Calu3 (cell line): ENCODE data around the gene ELAVL1. TPM values are rescaled to one million over a fixed set of nuclear protein-coding genes. Genes with fewer than 3 reads are reported as not detected.

Experiments used
- BruUV-seq: library from RNA; stranded (reverse); fragments of 400-500 nt; replicated peaks from 2 replicates; lab custom pipeline; 2021; lab: Mats Ljungman, UMichigan
- CTCF ChIA-PET: fragments of 300-600 bp; sonication (Branson Sonifier 250); formaldehyde crosslinking; loops from one replicate; lab custom pipeline; 2022; ENCODE audit warnings: antibody characterized with exemption; lab: Charles Lee
- DNase-seq: peaks from one replicate; pipeline ENCODE4 v3.0.0; 2022
- H3K27ac Mint-ChIP-seq: one replicate; pipeline ENCODE4 v1.8.0; 2022; ENCODE audit warnings: mixed read lengths; ENCODE audit not compliant: unreplicated experiment
- H3K27me3 Mint-ChIP-seq: one replicate; pipeline ENCODE4 v1.8.0; 2022; ENCODE audit warnings: mixed read lengths; ENCODE audit not compliant: unreplicated experiment
- H3K36me3 Mint-ChIP-seq: one replicate; pipeline ENCODE4 v1.8.0; 2022; ENCODE audit warnings: mild to moderate bottlenecking, moderate library complexity, mixed read lengths; ENCODE audit not compliant: insufficient read depth, unreplicated experiment
- H3K4me1 Mint-ChIP-seq: one replicate; pipeline ENCODE4 v1.8.0; 2022; ENCODE audit warnings: mild to moderate bottlenecking, low read depth, mixed read lengths; ENCODE audit not compliant: unreplicated experiment
- H3K4me3 Mint-ChIP-seq: one replicate; pipeline ENCODE4 v1.8.0; 2022; ENCODE audit warnings: mild to moderate bottlenecking, low read depth, moderate library complexity, mixed read lengths; ENCODE audit not compliant: unreplicated experiment
- H3K9me3 Mint-ChIP-seq: one replicate; pipeline ENCODE4 v1.8.0; 2022; ENCODE audit warnings: low read depth, mixed read lengths; ENCODE audit not compliant: unreplicated experiment
- intact Hi-C: fragments of 100-400 bp; cut with micrococcal nuclease; formaldehyde crosslinking; loops from one replicate; pipeline ENCODE4 v1.10.0; 2022; ENCODE audit not compliant: unreplicated experiment
- total RNA-seq: library from RNA; stranded (reverse); gene quantifications from 2 replicates; pipeline ENCODE4 v1.2.3, GENCODE V29; 2022
- TF ChIP-seq, protein P1 (sequence below): fragments of 200-600 bp; IDR thresholded peaks from one replicate; pipeline ENCODE4 v1.8.0; 2022; ENCODE audit warnings: antibody characterized with exemption; ENCODE audit not compliant: unreplicated experiment

The ELAVL1 gene
- total RNA-seq, 1 experiment from 2014 or later = 81.2 TPM

DNA sequence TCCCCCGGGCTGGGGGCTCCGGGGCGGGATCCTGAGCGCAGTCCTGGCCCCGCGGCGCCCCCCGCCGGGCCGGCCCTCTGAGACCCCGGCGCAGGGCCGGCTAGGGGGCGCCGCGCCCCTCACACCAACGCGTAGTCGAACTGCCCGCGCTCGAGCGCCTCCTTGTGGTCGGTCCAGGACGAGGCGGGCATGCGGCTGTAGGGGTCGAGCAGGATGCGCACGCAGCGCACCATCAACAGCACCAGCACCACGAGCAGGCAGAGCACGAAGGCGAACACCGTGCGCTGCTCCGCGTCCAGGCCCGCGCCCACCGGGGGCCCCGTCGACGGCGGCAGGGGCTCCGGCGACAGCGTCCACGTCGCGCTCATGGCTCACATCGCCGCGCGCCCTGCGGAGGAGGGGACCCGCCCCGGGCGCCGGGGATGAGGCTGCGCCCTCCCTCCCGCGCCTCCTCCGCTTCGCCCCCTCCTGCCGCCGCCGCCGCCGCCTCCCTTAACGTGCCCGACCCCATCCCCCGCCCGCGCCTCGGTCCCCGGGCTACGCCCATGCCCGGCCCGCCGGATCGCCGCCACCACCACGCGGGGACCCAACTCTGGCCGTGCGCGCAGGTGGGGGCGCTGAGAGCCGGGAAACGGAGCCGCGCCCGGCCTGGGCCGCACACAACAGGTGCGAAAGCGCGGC lies 80.1 kb downstream of the ELAVL1 start:
- H3K27ac Mint-ChIP-seq = peak overlapping the region; percentile 61
- H3K9me3 Mint-ChIP-seq = no peaks in the 10 kb centered on the region
- H3K27me3 Mint-ChIP-seq = no peaks in the 10 kb centered on the region
- TF ChIP-seq, protein P1, sequence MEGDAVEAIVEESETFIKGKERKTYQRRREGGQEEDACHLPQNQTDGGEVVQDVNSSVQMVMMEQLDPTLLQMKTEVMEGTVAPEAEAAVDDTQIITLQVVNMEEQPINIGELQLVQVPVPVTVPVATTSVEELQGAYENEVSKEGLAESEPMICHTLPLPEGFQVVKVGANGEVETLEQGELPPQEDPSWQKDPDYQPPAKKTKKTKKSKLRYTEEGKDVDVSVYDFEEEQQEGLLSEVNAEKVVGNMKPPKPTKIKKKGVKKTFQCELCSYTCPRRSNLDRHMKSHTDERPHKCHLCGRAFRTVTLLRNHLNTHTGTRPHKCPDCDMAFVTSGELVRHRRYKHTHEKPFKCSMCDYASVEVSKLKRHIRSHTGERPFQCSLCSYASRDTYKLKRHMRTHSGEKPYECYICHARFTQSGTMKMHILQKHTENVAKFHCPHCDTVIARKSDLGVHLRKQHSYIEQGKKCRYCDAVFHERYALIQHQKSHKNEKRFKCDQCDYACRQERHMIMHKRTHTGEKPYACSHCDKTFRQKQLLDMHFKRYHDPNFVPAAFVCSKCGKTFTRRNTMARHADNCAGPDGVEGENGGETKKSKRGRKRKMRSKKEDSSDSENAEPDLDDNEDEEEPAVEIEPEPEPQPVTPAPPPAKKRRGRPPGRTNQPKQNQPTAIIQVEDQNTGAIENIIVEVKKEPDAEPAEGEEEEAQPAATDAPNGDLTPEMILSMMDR = peak; percentile 53
- CTCF ChIA-PET = no interaction called here
- peaks cover 8% of the 10 kb centered on the region for H3K4me1 Mint-ChIP-seq
- peak; percentile 68 for DNase-seq
- peak overlapping the region; percentile 66 for H3K4me3 Mint-ChIP-seq
- H3K36me3 Mint-ChIP-seq = peaks cover 48% of the 10 kb centered on the region
- BruUV-seq = no TSS peak
- intact Hi-C loops = no loop called here

DNA sequence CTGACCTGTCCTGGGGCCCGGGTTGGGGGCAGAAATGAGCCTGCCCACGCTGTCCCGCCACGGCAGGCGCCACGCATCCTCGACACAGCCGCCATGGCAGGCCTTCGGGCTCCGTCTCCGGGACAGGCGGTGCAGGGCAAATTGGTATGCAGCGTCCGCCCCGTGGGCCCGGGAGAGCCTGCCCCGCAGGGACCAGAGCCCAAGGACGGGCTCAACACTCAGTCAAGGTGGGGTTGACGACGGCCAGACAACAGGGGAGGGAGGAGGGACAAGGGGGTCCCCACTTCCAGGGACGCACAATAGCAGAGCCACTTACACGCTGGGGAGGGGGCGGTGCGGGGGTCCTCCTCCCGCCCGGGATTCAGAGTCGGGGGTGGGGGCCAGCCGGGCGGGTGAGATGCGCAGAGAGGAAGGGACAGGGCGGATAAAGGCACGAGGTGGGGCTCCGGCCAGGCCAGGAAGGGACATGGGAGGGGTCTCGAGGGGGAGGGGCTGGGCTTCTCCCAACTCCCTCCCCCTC lies 80.7 kb downstream of the ELAVL1 start:
- peak overlapping the region; percentile 61 for H3K27ac Mint-ChIP-seq

DNA sequence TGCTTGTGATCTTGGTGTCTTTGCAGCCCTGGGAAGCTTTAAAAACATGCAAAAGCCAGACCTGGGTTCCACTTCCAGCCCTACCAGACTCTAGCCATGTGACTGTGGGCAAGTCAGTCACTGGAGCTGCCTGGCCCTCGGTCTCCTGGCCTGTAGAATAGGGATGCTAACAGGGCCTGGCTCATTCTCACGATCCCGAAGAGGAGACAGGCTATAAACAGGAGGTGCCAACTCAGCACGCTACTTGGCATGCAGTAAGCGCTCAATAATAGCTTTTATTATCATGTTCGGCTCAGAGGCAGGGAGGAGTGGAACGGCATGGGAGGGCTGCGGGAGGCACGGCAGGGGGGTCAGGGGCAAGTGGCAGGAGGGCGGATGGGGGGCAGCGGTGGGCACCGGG lies 81.2 kb downstream of the ELAVL1 start:
- BruUV-seq = no TSS peak
- DNase-seq = no peak
- H3K4me1 Mint-ChIP-seq = peaks cover 16% of the 10 kb centered on the region
- H3K36me3 Mint-ChIP-seq = peaks cover 51% of the 10 kb centered on the region
- CTCF ChIA-PET = interaction anchor here (0.7 kb wide), 1 partner anchor 591 kb away, joined by 4 read pairs; no protein-coding TSS in a partner anchor
- H3K4me3 Mint-ChIP-seq = no peak overlapping the region
- H3K9me3 Mint-ChIP-seq = no peaks in the 10 kb centered on the region
- no peak overlapping the region for H3K27ac Mint-ChIP-seq
- H3K27me3 Mint-ChIP-seq = no peaks in the 10 kb centered on the region
- TF ChIP-seq, protein P1 = no peak
- intact Hi-C loops = no loop called here

More for the DNA sequence above, 80.7 kb downstream of the ELAVL1 start:
- TSS peak; percentile 37 for BruUV-seq
- intact Hi-C loops = no loop called here
- Mint-ChIP-seq H3K36me3 (peaks cover 50% of the 10 kb centered on the region), H3K4me1 (peaks cover 11% of the 10 kb centered on the region), H3K4me3 (peak overlapping the region; percentile 66), H3K27me3 (no peaks in the 10 kb centered on the region), H3K9me3 (no peaks in the 10 kb centered on the region)
- TF ChIP-seq, protein P1 = no peak
- CTCF ChIA-PET = interaction anchor here (0.7 kb wide), 1 partner anchor 590 kb away, joined by 4 read pairs; no protein-coding TSS in a partner anchor
- no peak for DNase-seq

DNA sequence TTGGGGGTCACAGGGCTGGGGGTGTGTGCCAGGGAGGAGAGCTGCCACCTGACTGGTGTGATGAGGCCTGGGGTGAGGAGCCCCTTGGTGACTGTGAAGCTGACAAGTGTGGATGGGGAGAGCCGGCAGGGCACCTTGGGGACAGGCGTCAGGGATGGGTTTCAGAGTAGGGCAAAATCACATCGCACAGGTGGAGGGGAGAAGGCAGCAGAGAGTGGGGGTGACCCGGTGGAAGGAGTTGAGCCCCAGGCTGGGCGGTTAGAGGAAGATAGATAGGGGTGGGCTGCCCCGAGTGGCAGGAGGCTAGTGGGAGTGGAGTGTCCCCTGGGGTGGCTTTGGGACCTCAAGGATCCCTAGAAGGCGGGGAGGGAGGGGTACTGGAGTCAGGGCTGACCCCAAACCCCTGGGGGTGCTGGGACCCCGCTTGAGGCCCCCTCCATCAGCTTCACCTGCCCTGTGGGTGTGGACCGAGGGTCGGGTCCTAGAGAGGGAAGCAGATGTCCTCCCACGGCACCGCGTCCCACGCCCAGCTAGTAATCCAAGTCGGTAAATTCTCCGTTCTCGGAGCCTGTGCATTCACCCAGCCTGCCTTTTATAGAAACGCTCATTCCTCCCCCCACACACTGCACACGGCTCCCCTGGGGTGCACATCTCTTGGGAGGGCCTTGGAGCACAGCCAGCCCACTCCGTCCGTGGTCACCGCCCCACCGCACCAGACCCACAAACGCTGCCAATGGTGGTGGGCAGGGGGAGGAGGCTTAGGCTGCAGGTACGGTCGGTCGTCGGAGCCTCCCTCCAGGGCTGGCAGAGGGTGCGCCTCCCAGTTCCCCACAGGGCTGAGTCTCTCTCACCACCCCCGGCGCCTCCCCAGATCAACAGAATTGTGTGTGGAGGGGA lies 81.9 kb downstream of the ELAVL1 start:
- CTCF ChIA-PET = interaction anchor here (0.7 kb wide), 1 partner anchor 591 kb away, joined by 4 read pairs; no protein-coding TSS in a partner anchor
- no peak for DNase-seq
- Mint-ChIP-seq H3K27me3 (no peaks in the 10 kb centered on the region), H3K36me3 (peaks cover 47% of the 10 kb centered on the region), H3K4me1 (peaks cover 9% of the 10 kb centered on the region), H3K27ac (no peak overlapping the region), H3K4me3 (peak overlapping the region; percentile 5), H3K9me3 (no peaks in the 10 kb centered on the region)
- intact Hi-C loops = no loop called here
- no TSS peak for BruUV-seq
- TF ChIP-seq, protein P1 = no peak
